ENCODE measurements around the gene RMND5B.

GRCh38 chr5:178117923-178118701 lies 12.7 kb upstream of the RMND5B start:
- TF ChIP-seq FOXP2 (optimal IDR thresholded peaks at IDR 0.05; ENCODE audit: control extremely low read depth, extremely low read length, insufficient read depth) = no peak
- TF ChIP-seq EZH2 (IDR thresholded peaks at IDR 0.05) = no peak
- TF ChIP-seq POLR2AphosphoS5 (IDR thresholded peaks at IDR 0.05; ENCODE audit: borderline replicate concordance, low read depth, low read length) = no peak
